ENCODE results near the gene NFE2L3.

Gene NFE2L3

GRCh38 chr7:26199301-26200037, 47.5 kb downstream of the NFE2L3 start:
- DNase-seq, result peak; percentile 62
- H3K27ac ChIP-seq, result peak overlapping the region; percentile 100
- no peaks in the 10 kb centered on the region for H3K27me3 ChIP-seq (ENCODE audit: insufficient read depth, low read depth, severe bottlenecking)
- no peak for TF ChIP-seq CTCF (IDR thresholded peaks at IDR 0.05; ENCODE audit: low read depth, low read length)
- H3K4me3 ChIP-seq (ENCODE audit: low read depth, low read length), result peak overlapping the region; percentile 96
- no peaks in the 10 kb centered on the region for H3K9me3 ChIP-seq (ENCODE audit: severe bottlenecking)
- peaks cover 86% of the 10 kb centered on the region for H3K36me3 ChIP-seq

- no peak for TF ChIP-seq CTCF (IDR thresholded peaks at IDR 0.05; ENCODE audit: low read depth, low read length)
- Histone ChIP-seq H3K27me3 (ENCODE audit: insufficient read depth, low read depth, severe bottlenecking) (no peaks in the 10 kb centered on the region), H3K9me3 (ENCODE audit: severe bottlenecking) (no peaks in the 10 kb centered on the region), H3K4me3 (ENCODE audit: low read depth, low read length) (peak overlapping the region; percentile 96), H3K36me3 (peaks cover 86% of the 10 kb centered on the region), H3K27ac (peak overlapping the region; percentile 100)
- DNase-seq, result peak; percentile 69
Observed at GRCh38 chr7:26200038-26200443, 48.0 kb downstream of the NFE2L3 start.

- Histone ChIP-seq H3K36me3 (peaks cover 86% of the 10 kb centered on the region), H3K9me3 (ENCODE audit: severe bottlenecking) (no peaks in the 10 kb centered on the region), H3K4me3 (ENCODE audit: low read depth, low read length) (peak within 1 kb of the TSS; percentile 96), H3K27ac (peak within 1 kb of the TSS; percentile 100), H3K27me3 (ENCODE audit: insufficient read depth, low read depth, severe bottlenecking) (no peaks in the 10 kb centered on the region)
- TF ChIP-seq CTCF (IDR thresholded peaks at IDR 0.05; ENCODE audit: low read depth, low read length), result no peak
- DNase-seq, result peak; percentile 96
Observed at GRCh38 chr7:26200444-26201246, 48.6 kb downstream of the NFE2L3 start, which contains the start of gene HNRNPA2B1. HNRNPA2B1 (minus strand) TSS chr7:26200746; CDS start chr7:26200577, 169 bp downstream.

GRCh38 chr7:26201247-26202018, 49.4 kb downstream of the NFE2L3 start, which contains the start of gene CBX3:
CBX3 (plus strand) TSS chr7:26201745; CDS start chr7:26202999, 1,254 bp downstream.
- peak; percentile 98 for DNase-seq
- no peaks in the 10 kb centered on the region for H3K27me3 ChIP-seq (ENCODE audit: insufficient read depth, low read depth, severe bottlenecking)
- H3K4me3 ChIP-seq (ENCODE audit: low read depth, low read length), result peak within 1 kb of the TSS; percentile 96
- no peaks in the 10 kb centered on the region for H3K9me3 ChIP-seq (ENCODE audit: severe bottlenecking)
- no peak for TF ChIP-seq CTCF (IDR thresholded peaks at IDR 0.05; ENCODE audit: low read depth, low read length)
- H3K36me3 ChIP-seq, result peaks cover 86% of the 10 kb centered on the region
- peak within 1 kb of the TSS; percentile 100 for H3K27ac ChIP-seq

All from WERI-Rb-1 (cell line).